Subcutaneous adipose tissue (tissue), 4 donors: Measurements from ENCODE around the gene ZCCHC14. TPM values are rescaled to one million over a fixed set of nuclear protein-coding genes. Genes with fewer than 3 reads are reported as not detected.

Experiments
- CTCF ChIP-seq: fragments of 450-650 bp; IDR thresholded peaks from one replicate; pipeline ENCODE4 v1.5.1; 2016; ENCODE audit warnings: low read depth, mild to moderate bottlenecking, control low read depth, antibody characterized with exemption, moderate library complexity
- total RNA-seq, 4 donors: library from RNA; depleted of rRNA; stranded (reverse); fragments of >200 nt; gene quantifications; one replicate each; pipeline ENCODE4 v1.1.0, GENCODE V29; 2016

Gene ZCCHC14
- total RNA-seq, 4 donors from 2014 or later: 15.6 to 21.1 (median 18.3) TPM

GRCh38 chr16:87457709-87458423 lies 35.0 kb downstream of the ZCCHC14 start:
- no peak for TF ChIP-seq CTCF

GRCh38 chr16:87457061-87457611 lies 35.7 kb downstream of the ZCCHC14 start:
- no peak for TF ChIP-seq CTCF

- TF ChIP-seq CTCF: no peak
Observed at GRCh38 chr16:87454391-87454790, 38.4 kb downstream of the ZCCHC14 start.

GRCh38 chr16:87453326-87453725 lies 39.5 kb downstream of the ZCCHC14 start:
- no peak for TF ChIP-seq CTCF

GRCh38 chr16:87451563-87452210 lies 41.1 kb downstream of the ZCCHC14 start:
- TF ChIP-seq CTCF: no peak

- TF ChIP-seq CTCF: no peak
Observed at GRCh38 chr16:87448866-87449265, 44.0 kb downstream of the ZCCHC14 start.

- TF ChIP-seq CTCF: no peak
Observed at GRCh38 chr16:87447323-87447722, 45.5 kb downstream of the ZCCHC14 start.
